Esophagus squamous epithelium (tissue), 4 donors: Measurements from ENCODE around the gene MRGPRX4.
"Not testable (repeated sequence)": the region's sequence is repeated elsewhere in the genome, so short reads cannot be mapped to it uniquely, and the experiment has no call there.

Experiments used
- CTCF ChIP-seq, 6 experiments: fragments of 450-650 bp in 4 of 6; fragments of 200-600 bp in 2 of 6; sonication (generic) in 2 of 6; IDR thresholded peaks; one replicate each; pipeline ENCODE4 v1.5.1; 2016 to 2019; ENCODE audit warnings: antibody characterized with exemption in 6 of 6, mild to moderate bottlenecking in 4 of 6, moderate library complexity in 4 of 6
- POLR2A ChIP-seq, 4 donors: fragments of 450-650 bp; IDR thresholded peaks; one replicate each; pipeline ENCODE4 v1.6.1; 2017; ENCODE audit warnings: antibody characterized with exemption in 4 of 4, mild to moderate bottlenecking in 4 of 4, moderate library complexity in 3 of 4

DNA sequence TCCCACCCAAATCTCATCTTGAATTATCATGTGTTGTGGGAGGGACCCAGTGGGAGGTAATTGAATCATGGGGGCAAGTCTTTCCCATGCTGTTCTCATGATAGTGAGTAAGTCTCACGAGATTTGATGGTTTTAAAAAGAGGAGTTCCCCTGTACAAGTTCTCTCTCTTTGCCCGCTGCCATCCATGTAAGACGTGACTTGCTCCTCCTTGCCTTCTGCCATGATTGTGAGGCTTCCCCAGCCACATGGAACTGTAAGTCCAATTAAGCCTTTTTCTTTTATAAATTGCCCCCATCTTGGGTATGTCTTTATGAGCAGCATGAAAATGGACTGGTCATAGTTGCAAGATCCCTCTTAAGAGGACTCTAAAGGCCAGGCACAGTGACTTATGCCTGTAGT is 25.1 kb downstream of the MRGPRX4 start:
- TF ChIP-seq CTCF, POLR2A (IDR thresholded peaks at IDR 0.05): not testable (repeated sequence)
